Kidney epithelial cell (primary cell): ENCODE measurements around the gene DLGAP1. TPM values are rescaled to one million over a fixed set of nuclear protein-coding genes. Genes with fewer than 3 reads are reported as not detected.

Experiments
- DNase-seq: peaks from one replicate; pipeline ENCODE4 v3.0.0-alpha.2; 2010; ENCODE audit warnings: low read depth
- H3K27me3 ChIP-seq: 2 replicates; pipeline ENCODE4 v1.6.0; 2011; ENCODE audit warnings: low read length; ENCODE audit not compliant: control insufficient read depth, insufficient read depth
- H3K36me3 ChIP-seq: 2 replicates; pipeline ENCODE4 v1.5.1; 2011; ENCODE audit warnings: low read length; ENCODE audit not compliant: control insufficient read depth, insufficient read depth
- H3K4me3 ChIP-seq: 2 replicates; pipeline ENCODE4 v1.5.1; 2011; ENCODE audit warnings: low read depth, mild to moderate bottlenecking, control low read depth, low read length
- total RNA-seq: library from RNA; depleted of rRNA; stranded (reverse); fragments of >200 nt; gene quantifications from 2 replicates; pipeline ENCODE4 v1.2.3, GENCODE V29; 2015
- TF ChIP-seq, protein P1 (sequence below): IDR thresholded peaks from 2 replicates; pipeline ENCODE4 v1.5.1; 2011; ENCODE audit warnings: mild to moderate bottlenecking, moderate library complexity, low read length, control low read depth, inconsistent platforms; ENCODE audit not compliant: insufficient read depth, poor library complexity, severe bottlenecking

DLGAP1 gene
- total RNA-seq, 1 donor from 2014 or later = 2.6 TPM

DNA sequence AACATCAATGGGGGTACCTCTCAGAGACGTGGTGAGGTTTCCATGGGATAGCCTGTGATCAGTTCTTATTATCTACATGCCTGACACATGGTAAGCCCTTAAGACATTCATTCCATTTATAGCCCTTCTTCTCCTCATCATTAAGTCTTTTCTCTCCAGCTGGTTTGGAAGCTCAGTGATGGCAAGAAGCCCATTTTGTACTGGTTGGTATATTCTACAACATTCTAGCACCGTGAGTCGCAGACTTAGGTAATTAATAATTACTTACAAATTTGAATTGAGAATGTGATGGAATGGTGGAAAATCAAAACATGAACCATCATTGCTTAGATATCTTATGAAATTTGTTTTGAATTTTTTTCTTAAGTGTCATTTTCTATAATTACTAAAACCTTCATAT, 472.6 kb downstream of the DLGAP1 start:
- no peaks in the 10 kb centered on the region for H3K36me3 ChIP-seq
- no peak for DNase-seq
- TF ChIP-seq, protein P1, sequence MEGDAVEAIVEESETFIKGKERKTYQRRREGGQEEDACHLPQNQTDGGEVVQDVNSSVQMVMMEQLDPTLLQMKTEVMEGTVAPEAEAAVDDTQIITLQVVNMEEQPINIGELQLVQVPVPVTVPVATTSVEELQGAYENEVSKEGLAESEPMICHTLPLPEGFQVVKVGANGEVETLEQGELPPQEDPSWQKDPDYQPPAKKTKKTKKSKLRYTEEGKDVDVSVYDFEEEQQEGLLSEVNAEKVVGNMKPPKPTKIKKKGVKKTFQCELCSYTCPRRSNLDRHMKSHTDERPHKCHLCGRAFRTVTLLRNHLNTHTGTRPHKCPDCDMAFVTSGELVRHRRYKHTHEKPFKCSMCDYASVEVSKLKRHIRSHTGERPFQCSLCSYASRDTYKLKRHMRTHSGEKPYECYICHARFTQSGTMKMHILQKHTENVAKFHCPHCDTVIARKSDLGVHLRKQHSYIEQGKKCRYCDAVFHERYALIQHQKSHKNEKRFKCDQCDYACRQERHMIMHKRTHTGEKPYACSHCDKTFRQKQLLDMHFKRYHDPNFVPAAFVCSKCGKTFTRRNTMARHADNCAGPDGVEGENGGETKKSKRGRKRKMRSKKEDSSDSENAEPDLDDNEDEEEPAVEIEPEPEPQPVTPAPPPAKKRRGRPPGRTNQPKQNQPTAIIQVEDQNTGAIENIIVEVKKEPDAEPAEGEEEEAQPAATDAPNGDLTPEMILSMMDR = no peak
- H3K27me3 ChIP-seq = no peaks in the 10 kb centered on the region
- H3K4me3 ChIP-seq = no peak overlapping the region

DNA sequence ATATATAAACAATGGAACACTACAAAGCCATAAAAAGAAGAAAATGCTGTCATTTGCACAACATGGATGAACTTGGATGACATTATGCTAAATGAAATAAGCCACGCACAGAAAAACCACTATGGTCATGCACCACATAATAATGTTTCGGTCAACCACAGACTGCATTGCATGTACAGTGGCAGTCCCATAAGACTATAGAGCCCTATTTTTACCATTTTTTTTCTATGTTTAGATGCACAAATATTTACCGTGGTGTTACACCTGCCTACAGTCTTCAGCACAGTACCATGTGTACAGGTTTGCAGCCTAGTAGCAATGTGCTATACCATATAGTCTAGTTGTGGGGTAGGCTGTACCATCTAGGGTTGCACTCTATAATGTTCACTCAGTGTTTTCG, 476.1 kb downstream of the DLGAP1 start:
- Histone ChIP-seq H3K36me3 (no peaks in the 10 kb centered on the region), H3K27me3 (no peaks in the 10 kb centered on the region), H3K4me3 (no peak overlapping the region)
- DNase-seq = no peak
- TF ChIP-seq, protein P1 = no peak

DNA sequence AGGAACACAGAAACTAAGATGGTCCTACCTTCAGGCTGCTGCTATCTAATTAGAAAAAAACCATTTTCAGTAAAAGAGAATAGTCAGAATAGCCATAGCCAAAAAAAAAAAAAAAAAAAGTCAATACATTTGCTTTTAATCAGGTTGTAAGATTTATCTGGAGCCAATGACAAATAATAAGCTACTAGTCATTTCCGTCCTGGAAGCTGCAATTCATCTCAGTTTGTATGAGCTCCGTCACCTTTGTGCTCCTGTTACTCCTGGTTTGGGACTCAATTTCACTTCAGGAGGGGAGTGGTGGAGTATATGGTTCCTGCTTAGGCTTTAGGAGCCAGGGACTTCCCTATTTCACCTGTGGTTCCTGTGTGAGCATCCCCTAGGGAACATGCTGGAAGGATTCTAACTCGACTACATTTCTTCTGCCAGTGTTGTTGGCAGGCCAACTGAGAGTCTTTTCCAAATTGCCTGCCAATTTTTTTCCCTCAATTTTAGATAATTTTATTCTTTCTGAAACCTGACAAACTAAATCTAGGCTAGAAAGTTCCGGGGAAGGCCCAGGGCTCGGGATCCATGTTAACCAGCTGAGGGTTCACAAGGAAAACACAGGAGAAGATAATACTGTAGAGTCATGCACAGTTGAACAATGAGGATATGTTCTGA, 481.8 kb downstream of the DLGAP1 start:
- H3K36me3 ChIP-seq = no peaks in the 10 kb centered on the region
- H3K27me3 ChIP-seq = no peaks in the 10 kb centered on the region
- TF ChIP-seq, protein P1 = no peak
- no peak for DNase-seq
- no peak overlapping the region for H3K4me3 ChIP-seq

DNA sequence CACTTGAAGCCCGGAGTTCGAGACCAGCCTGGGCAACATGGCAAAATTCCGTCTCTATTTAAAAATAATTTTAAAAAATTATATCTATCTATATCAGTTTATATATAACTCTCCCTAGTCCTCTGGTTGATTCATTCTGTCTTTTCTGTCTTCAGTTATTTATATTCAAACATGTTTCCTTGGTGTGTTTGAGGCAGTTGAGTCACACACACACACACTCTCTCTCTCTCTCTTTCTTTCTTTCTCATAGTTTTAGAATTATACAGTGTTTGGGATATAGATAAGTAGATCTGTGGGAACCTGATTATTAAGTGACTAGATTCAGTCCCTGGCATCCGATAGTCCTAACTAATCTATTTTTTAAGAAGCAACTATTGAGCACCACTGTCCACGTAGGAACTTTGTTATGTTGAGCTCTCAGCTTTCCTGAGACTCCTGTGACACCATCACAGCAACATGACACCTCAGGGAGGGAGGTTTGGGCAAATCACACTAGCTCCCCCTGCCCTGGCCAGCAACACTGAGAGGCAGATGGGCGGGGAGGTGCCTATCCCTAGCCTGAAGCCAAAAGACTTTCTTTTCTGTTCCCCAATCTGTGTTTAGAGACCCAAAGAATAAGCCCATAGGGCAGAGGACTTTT, 482.7 kb downstream of the DLGAP1 start:
- Histone ChIP-seq H3K27me3 (no peaks in the 10 kb centered on the region), H3K36me3 (no peaks in the 10 kb centered on the region), H3K4me3 (no peak overlapping the region)
- TF ChIP-seq, protein P1 = no peak
- no peak for DNase-seq

DNA sequence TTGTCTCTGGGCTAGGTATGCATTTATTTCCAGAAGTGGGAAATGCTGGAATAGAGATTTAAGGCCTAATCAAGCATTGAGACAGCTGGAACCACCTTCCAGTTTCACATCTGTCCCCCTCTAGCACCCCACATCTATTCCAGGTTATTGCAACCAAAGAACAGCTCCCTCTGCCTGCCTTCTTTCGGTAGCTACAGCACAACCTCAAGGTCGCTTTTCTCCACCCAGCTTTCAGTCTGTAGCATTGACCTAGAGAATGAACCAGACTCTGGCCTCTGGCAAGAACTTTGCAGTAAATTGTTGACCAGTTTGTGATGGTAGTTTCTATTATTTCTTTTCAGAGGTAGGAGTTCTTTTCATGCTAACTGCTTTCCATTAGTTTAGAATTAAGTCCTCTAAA, 484.2 kb downstream of the DLGAP1 start:
- no peaks in the 10 kb centered on the region for H3K36me3 ChIP-seq

More for the DNA sequence above, 484.2 kb downstream of the DLGAP1 start:
- H3K4me3 ChIP-seq = no peak overlapping the region
- no peaks in the 10 kb centered on the region for H3K27me3 ChIP-seq
- TF ChIP-seq, protein P1 = peak; percentile 24
- DNase-seq = no peak
